ENCODE measurements around the gene TTC21A.

TTC21A gene

DNA sequence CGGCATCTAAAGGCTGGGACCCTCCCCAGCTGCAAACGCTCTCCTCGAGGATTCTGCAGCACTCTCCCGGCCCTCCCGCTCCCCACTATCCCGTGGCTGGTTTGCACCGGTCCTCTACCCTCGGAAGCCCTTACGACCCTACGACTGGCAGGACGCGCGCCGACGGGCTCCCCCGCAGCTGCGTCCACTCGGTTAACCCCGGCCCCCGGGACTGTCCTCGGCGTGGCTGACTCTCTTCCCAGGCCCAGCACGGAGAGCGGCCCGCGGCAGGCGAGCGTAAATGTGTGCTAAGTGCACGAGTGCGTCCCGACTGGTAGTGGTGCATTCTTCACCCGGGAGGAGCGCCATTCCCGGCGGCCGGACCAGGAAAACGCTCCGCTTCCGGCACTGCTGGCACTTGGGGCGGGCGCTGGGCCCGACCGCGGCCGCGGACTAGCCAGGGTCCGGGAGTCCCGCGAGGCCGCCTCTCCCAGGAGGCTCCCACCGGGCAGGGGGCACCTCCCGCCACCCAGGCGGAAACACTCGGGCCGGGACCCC, 561 bp upstream of the TTC21A start:
- Histone ChIP-seq H3K9ac (ENCODE audit: low read depth, low read length) (peak overlapping the region; percentile 77), H3K4me1 (ENCODE audit: insufficient read depth, low read length) (peaks cover 4% of the 10 kb centered on the region; the same call in 1 of the 2 replicates), H3K4me3 (ENCODE audit: low read length) (peak overlapping the region; percentile 88), H3K36me3 (ENCODE audit: insufficient read depth, low read length) (no peaks in the 10 kb centered on the region; the same call in 1 of the 2 replicates), H3K27me3 (ENCODE audit: insufficient read depth, low read length) (peaks cover 12% of the 10 kb centered on the region; the same call in 1 of the 2 replicates), H3K9me3 (ENCODE audit: insufficient read depth, low read depth, low read length) (no peaks in the 10 kb centered on the region), H3K27ac (ENCODE audit: low read depth, low read length) (no peak overlapping the region; the same call in 1 of the 2 replicates)
- WGBS = under 1% methylated on average over 55 of the region's 55 CpGs

DNA sequence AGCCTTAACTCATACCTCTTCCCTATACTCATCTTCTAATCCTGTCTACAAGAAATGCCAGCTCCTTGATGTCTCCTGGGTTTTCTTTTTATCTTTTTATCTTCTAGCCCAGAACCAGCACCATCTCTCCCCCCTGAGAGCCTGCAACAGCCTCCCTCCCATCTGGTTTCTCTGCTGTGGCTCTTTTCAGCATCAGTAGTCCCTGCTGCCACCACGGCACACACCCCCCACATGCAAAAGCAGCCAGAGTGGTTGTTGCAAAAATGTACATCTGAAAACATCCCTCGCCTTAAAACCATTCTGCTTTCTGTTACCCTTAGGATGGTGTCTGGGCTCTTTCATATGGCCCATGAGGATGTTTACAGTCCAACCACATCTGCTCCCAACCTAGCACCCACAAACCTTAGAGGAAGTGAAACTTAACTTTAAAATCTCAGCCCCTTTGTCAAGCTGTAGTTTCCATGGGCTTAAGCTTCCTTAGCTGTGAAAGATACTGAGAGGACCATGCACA, 775 bp downstream of the TTC21A start:
- Histone ChIP-seq H3K9me3 (ENCODE audit: insufficient read depth, low read depth, low read length) (no peaks in the 10 kb centered on the region), H3K4me1 (ENCODE audit: insufficient read depth, low read length) (peaks cover 4% of the 10 kb centered on the region; the same call in 1 of the 2 replicates), H3K27ac (ENCODE audit: low read depth, low read length) (no peak overlapping the region), H3K4me3 (ENCODE audit: low read length) (peak overlapping the region; percentile 88), H3K36me3 (ENCODE audit: insufficient read depth, low read length) (no peaks in the 10 kb centered on the region), H3K27me3 (ENCODE audit: insufficient read depth, low read length) (peaks cover 12% of the 10 kb centered on the region; the same call in 1 of the 2 replicates), H3K9ac (ENCODE audit: low read depth, low read length) (peak overlapping the region; percentile 77; the same call in 1 of the 2 replicates)
- 65% methylated on average over 2 of the region's 2 CpGs for WGBS

DNA sequence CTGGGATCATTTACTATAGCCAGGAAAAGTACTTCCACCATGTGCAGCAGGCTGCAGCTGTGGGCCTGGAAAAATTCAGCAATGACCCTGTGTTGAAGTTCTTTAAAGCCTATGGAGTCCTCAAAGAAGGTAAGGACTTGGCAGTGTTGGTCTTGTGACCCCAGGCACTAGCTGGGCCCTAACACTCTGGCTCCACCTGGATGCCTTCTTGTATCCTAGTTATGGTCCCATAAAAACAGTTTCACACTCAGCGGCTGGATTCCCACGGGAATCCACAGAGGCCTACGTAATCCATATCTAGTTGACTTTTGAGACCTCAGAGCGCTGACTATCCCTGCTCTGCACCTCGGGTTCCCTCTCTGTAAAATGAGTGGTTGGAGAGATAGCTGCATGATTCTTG, 1.6 kb downstream of the TTC21A start:
- H3K27ac ChIP-seq (ENCODE audit: low read depth, low read length) = no peak overlapping the region
- peaks cover 12% of the 10 kb centered on the region; the same call in 1 of the 2 replicates for H3K27me3 ChIP-seq (ENCODE audit: insufficient read depth, low read length)
- no peaks in the 10 kb centered on the region for H3K9me3 ChIP-seq (ENCODE audit: insufficient read depth, low read depth, low read length)
- H3K9ac ChIP-seq (ENCODE audit: low read depth, low read length) = no peak overlapping the region
- 83% methylated on average over 5 of the region's 5 CpGs for WGBS
- peaks cover 4% of the 10 kb centered on the region; the same call in 1 of the 2 replicates for H3K4me1 ChIP-seq (ENCODE audit: insufficient read depth, low read length)
- no peak overlapping the region for H3K4me3 ChIP-seq (ENCODE audit: low read length)
- no peaks in the 10 kb centered on the region for H3K36me3 ChIP-seq (ENCODE audit: insufficient read depth, low read length)

DNA sequence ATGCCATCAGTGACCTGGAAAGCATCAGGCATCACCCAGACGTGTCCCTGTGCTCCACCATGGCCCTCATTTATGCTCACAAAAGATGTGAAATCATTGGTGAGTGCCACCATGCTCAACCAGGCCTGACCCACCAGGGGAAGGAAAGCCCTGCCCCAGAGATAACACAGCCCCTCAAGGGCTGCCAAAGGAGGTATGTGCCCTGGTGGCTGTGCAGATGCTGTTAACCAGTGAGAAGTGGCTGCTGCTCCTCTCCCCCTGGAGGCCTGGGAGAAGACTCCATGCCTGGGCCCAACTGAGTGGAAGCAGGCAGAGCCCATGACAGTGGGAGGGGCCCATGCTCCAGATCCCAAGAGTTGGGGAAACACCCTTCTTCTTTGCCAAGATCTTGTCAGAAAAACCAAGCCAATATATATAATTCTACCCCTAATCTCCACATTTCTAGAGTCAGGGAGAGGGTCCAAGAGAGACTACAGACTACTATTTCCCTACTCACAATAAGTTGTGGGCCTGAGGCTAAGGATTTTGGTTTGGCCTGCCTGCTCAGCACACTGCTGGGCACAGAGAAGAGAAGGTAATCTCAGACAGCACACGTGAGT, 2.7 kb downstream of the TTC21A start:
- WGBS = 78% methylated on average over 2 of the region's 2 CpGs
- Histone ChIP-seq H3K27ac (ENCODE audit: low read depth, low read length) (no peak overlapping the region), H3K9ac (ENCODE audit: low read depth, low read length) (no peak overlapping the region), H3K27me3 (ENCODE audit: insufficient read depth, low read length) (peaks cover 12% of the 10 kb centered on the region; the same call in 1 of the 2 replicates), H3K4me3 (ENCODE audit: low read length) (no peak overlapping the region), H3K4me1 (ENCODE audit: insufficient read depth, low read length) (peaks cover 4% of the 10 kb centered on the region; the same call in 1 of the 2 replicates), H3K9me3 (ENCODE audit: insufficient read depth, low read depth, low read length) (no peaks in the 10 kb centered on the region), H3K36me3 (ENCODE audit: insufficient read depth, low read length) (no peaks in the 10 kb centered on the region)

DNA sequence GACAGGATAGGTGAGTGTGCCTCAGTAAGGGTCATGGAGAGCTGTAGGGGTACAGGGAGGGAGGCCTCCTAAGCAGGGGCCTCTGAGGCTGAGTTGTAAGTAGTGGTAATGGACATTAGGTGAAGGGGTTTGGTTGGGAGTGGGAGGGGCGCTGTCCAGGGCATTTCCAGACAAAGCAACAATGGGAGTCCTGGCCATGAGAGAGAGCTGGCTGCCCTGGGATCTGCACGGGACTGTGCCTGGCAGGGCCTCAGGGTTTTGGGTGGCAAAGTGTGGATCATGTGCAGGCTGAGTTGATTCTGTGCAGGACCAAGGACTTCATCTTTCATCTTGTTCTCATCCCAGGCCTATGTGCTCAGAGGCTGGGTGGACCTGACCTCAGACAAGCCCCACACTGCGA, 4.6 kb downstream of the TTC21A start:
- no peak overlapping the region for H3K9ac ChIP-seq (ENCODE audit: low read depth, low read length)
- no peak overlapping the region for H3K4me3 ChIP-seq (ENCODE audit: low read length)
- peaks cover 4% of the 10 kb centered on the region; the same call in 1 of the 2 replicates for H3K4me1 ChIP-seq (ENCODE audit: insufficient read depth, low read length)
- peaks cover 8% of the 10 kb centered on the region; the same call in 1 of the 2 replicates for H3K27me3 ChIP-seq (ENCODE audit: insufficient read depth, low read length)
- WGBS = 83% methylated on average over 3 of the region's 3 CpGs
- H3K27ac ChIP-seq (ENCODE audit: low read depth, low read length) = no peak overlapping the region
- H3K36me3 ChIP-seq (ENCODE audit: insufficient read depth, low read length) = no peaks in the 10 kb centered on the region
- no peaks in the 10 kb centered on the region for H3K9me3 ChIP-seq (ENCODE audit: insufficient read depth, low read depth, low read length)

DNA sequence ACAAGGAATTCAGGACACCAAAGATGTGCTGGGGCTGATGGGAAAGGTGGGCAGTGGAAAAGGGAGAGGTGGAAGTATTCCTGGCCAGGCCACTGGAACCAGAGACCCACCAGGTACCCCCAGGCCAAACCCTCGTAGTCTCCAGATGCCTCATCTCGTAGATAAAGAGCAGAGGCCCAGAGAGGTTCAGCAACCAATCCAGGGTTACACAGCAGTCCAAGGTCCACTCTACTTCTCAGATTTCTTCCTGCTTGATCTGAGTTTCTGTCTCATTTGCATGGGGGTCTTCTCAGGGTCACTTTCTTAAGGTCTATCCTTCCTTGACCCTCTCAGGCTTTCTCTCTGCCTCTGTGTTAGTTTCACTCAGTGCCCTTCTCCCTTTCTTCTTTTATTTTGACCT, 5.1 kb downstream of the TTC21A start:
- 91% methylated on average over 2 of the region's 2 CpGs for WGBS
- no peak overlapping the region for H3K4me3 ChIP-seq (ENCODE audit: low read length)
- H3K9me3 ChIP-seq (ENCODE audit: insufficient read depth, low read depth, low read length) = no peaks in the 10 kb centered on the region
- no peak overlapping the region for H3K9ac ChIP-seq (ENCODE audit: low read depth, low read length)
- H3K36me3 ChIP-seq (ENCODE audit: insufficient read depth, low read length) = no peaks in the 10 kb centered on the region
- peaks cover 4% of the 10 kb centered on the region; the same call in 1 of the 2 replicates for H3K4me1 ChIP-seq (ENCODE audit: insufficient read depth, low read length)
- H3K27me3 ChIP-seq (ENCODE audit: insufficient read depth, low read length) = peaks cover 8% of the 10 kb centered on the region; the same call in 1 of the 2 replicates
- H3K27ac ChIP-seq (ENCODE audit: low read depth, low read length) = no peak overlapping the region

DNA sequence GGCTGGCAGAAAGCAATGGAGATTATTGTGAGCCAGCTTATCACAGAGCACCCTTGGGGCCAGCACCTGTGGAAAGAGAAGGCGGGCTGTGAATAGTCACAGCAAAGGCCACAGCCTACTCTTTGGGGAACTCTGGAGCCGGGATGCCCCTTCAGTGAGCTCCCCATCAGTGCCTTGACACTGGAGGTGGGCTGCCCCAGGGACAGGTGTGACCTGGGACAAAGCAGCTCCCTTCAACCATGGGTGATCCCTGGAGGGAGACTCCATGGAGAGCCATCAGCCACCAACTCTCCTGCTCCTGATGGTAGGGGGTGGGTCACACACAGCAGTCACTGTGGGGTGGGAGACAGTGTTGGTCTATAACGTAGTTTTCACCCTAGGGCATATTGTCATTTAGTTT, 5.8 kb downstream of the TTC21A start:
- 90% methylated on average over 2 of the region's 3 CpGs for WGBS
- Histone ChIP-seq H3K9me3 (ENCODE audit: insufficient read depth, low read depth, low read length) (no peaks in the 10 kb centered on the region), H3K4me3 (ENCODE audit: low read length) (no peak overlapping the region), H3K36me3 (ENCODE audit: insufficient read depth, low read length) (no peaks in the 10 kb centered on the region), H3K27me3 (ENCODE audit: insufficient read depth, low read length) (peaks cover 4% of the 10 kb centered on the region; the same call in 1 of the 2 replicates), H3K9ac (ENCODE audit: low read depth, low read length) (no peak overlapping the region), H3K4me1 (ENCODE audit: insufficient read depth, low read length) (peaks cover under 1% of the 10 kb centered on the region; the same call in 1 of the 2 replicates), H3K27ac (ENCODE audit: low read depth, low read length) (no peak overlapping the region)

DNA sequence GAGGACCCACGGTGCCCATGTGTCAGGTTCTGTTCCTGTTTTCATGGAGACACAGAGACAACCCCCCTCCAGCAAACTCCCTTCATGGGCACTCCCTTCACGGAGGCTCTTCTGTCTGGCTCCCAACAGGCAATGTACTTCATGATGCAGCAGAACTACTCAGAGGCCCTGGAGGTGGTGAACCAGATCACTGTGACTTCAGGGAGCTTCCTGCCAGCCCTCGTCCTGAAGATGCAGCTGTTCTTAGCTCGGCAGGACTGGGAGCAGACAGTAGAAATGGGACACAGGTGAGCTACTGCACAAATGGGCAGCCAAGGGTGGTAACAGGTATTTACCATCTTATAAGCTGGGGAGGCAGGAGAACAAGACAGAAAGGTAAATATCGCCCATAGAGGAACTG, 7.0 kb downstream of the TTC21A start:
- Histone ChIP-seq H3K9ac (ENCODE audit: low read depth, low read length) (no peak overlapping the region), H3K36me3 (ENCODE audit: insufficient read depth, low read length) (no peaks in the 10 kb centered on the region), H3K27ac (ENCODE audit: low read depth, low read length) (no peak overlapping the region), H3K9me3 (ENCODE audit: insufficient read depth, low read depth, low read length) (no peaks in the 10 kb centered on the region), H3K4me1 (ENCODE audit: insufficient read depth, low read length) (no peaks in the 10 kb centered on the region), H3K27me3 (ENCODE audit: insufficient read depth, low read length) (no peaks in the 10 kb centered on the region), H3K4me3 (ENCODE audit: low read length) (no peak overlapping the region)
- WGBS = 86% methylated on average over 5 of the region's 5 CpGs

DNA sequence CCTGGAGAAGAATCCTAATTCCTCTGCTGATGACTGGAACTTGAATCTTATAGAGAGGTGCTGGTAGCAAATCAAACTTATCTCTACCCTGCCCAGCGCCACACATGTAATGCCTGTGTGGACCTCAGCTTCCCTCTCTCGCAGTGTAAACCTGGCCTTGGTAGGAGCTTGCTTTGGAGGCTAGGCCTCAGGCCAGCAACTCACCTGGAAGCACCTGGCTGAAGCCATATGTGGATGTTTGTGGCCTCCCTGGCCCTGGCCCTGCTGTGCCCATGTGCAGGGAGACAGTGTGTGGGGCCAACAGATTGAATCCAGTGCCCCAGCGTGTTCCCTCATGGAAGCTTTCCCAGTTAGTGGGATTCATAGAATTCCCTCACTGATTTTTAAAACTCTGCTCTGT, 8.4 kb downstream of the TTC21A start:
- no peaks in the 10 kb centered on the region for H3K36me3 ChIP-seq (ENCODE audit: insufficient read depth, low read length)
- no peak overlapping the region for H3K27ac ChIP-seq (ENCODE audit: low read depth, low read length)
- H3K4me3 ChIP-seq (ENCODE audit: low read length) = no peak overlapping the region
- no peaks in the 10 kb centered on the region for H3K27me3 ChIP-seq (ENCODE audit: insufficient read depth, low read length)
- no peak overlapping the region for H3K9ac ChIP-seq (ENCODE audit: low read depth, low read length)
- no peaks in the 10 kb centered on the region for H3K4me1 ChIP-seq (ENCODE audit: insufficient read depth, low read length)
- 92% methylated on average over 3 of the region's 3 CpGs for WGBS
- H3K9me3 ChIP-seq (ENCODE audit: insufficient read depth, low read depth, low read length) = no peaks in the 10 kb centered on the region

DNA sequence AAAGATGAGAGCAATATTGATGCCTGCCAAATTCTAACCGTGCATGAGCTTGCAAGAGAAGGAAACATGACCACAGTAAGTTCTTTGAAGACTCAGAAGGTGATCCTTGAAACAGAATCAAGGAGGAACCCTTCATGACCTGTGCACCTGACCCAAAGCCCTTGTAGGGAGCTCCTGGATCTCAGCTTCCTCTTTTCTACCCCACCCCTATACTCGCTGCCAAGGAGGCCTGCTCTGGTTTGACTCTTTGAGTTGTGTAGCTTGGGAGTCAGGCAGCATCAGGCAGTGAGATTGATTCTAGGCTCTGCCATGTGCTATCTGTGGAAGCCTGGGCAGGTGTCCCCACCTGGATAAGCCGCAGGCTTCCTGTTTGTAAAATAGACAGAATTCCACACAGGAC, 10.6 kb downstream of the TTC21A start:
- H3K9ac ChIP-seq (ENCODE audit: low read depth, low read length) = no peak overlapping the region
- H3K36me3 ChIP-seq (ENCODE audit: insufficient read depth, low read length) = no peaks in the 10 kb centered on the region
- H3K9me3 ChIP-seq (ENCODE audit: insufficient read depth, low read depth, low read length) = no peaks in the 10 kb centered on the region
- no peak overlapping the region for H3K4me3 ChIP-seq (ENCODE audit: low read length)
- WGBS = 93% methylated on average over 2 of the region's 3 CpGs
- no peaks in the 10 kb centered on the region for H3K4me1 ChIP-seq (ENCODE audit: insufficient read depth, low read length)
- no peak overlapping the region for H3K27ac ChIP-seq (ENCODE audit: low read depth, low read length)
- H3K27me3 ChIP-seq (ENCODE audit: insufficient read depth, low read length) = no peaks in the 10 kb centered on the region

DNA sequence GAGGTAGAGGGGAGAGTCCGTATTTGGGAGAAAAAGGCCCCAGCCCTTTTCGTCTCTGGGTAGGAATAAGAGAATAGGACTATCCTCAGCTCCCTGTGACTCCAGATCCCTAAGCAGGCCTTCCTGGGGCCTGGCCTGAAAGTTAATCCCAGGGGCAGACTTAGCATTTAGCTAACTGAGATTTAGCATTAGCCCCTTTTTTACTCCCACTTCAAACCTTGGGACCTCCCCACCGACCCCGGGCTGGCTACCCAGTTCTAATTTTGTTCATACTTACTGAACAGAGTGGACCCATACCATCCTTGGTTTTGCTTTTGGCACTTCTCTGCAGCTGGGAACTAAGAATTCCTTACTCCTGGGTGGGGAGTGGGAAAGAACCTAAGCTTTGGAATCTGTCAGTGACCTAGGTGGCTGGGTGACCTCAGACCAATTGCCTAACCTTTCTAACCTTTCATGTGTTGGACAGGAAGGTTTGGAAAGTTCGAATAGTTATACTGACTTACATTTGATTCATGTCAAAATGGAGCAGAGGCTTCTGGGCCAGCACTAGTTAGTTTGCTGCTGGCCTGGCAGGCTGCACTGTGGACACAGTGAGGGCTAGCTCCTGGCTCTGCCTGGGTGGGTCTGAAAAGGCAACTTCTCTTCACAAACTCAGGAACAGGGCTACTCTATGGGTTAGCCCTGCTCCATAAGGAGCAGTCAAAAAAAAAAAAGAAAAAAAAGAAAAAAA, 11.6 kb downstream of the TTC21A start:
- Histone ChIP-seq H3K4me1 (ENCODE audit: insufficient read depth, low read length) (no peaks in the 10 kb centered on the region), H3K4me3 (ENCODE audit: low read length) (no peak overlapping the region), H3K9me3 (ENCODE audit: insufficient read depth, low read depth, low read length) (no peaks in the 10 kb centered on the region), H3K36me3 (ENCODE audit: insufficient read depth, low read length) (no peaks in the 10 kb centered on the region), H3K27ac (ENCODE audit: low read depth, low read length) (no peak overlapping the region), H3K9ac (ENCODE audit: low read depth, low read length) (no peak overlapping the region), H3K27me3 (ENCODE audit: insufficient read depth, low read length) (no peaks in the 10 kb centered on the region)
- 88% methylated on average over 5 of the region's 5 CpGs for WGBS
